HG02642 (cell line): ENCODE results near the gene MDM2.
"Not testable (repeated sequence)": the region's sequence is repeated elsewhere in the genome, so short reads cannot be mapped to it uniquely, and the experiment has no call there.

ENCODE experiments used
- ATAC-seq: cut with Tn5 transposase; IDR thresholded peaks from one replicate; pipeline ENCODE4 v1.9.1; 2021; ENCODE audit warnings: mild to moderate bottlenecking; ENCODE audit not compliant: unreplicated experiment, poor library complexity

Gene MDM2

DNA sequence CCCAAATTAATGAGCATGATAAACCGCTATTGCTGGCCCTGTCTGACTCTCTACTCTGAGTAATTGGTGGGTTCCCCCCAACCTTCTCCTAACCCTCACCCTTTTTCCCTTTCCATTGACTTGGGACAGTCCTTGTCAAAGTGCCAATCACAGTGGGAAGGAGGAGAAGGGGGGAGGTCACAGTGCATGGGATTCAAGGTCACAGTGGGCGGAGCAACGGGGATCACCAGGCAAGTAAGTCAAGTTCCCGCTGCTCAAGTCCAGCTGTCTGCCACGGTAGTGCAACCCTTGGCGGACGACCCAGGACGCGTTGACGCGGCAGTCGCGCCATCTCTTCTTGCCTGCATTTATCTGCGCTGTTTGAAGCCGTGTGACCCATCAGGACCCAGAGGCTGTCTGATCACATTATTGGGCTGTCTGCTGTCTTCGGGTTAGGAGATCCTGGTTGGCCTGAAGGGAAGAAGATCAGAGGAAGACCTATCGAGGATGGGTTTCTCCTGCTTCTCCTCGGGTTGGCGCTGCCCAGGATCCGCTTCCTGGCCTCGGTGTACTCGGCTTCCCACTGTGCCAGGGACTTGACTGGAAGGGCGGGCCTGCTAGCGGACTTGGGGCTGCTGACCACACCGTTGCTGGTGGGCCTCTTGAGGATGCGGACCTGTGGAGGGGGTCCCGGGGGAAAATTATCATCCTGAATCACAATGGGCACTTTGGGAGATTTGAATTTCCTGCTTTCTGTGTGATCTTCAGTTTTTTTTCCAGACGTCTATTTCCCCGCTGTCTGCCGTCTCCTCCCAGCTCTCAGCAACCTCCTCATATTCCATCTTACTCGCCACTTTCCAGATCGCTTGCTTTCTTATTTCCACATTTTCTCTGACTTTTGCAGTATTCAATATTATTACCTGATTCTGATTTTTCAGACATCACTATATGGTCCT, 3.1 kb upstream of the MDM2 start:
- ATAC-seq: no peak

DNA sequence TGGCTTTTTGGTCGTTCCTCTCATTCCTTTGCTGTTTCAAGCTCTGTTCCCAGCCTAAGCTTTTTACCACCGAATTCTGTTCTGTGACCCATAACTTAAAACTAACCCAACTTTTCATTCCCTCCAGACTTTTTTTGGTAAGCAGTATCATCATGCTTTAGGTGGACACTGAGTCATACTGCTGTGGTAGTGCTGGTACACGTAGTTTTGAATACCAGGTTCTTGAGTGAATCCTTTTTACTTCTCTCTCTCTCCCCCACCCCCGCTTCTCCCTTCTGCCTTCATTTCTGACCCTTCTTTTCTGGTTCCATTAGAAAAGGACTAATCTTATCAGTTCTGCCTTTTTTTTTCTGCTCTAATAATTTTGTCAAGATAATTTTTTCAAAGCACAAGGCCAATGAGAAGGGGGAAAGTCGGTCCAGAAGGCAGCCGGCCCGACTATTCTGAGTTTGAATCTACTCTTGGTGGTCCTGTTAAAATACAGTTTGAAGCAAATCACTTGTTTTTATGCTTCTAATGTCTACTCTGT, 2.3 kb upstream of the MDM2 start:
- no peak for ATAC-seq

DNA sequence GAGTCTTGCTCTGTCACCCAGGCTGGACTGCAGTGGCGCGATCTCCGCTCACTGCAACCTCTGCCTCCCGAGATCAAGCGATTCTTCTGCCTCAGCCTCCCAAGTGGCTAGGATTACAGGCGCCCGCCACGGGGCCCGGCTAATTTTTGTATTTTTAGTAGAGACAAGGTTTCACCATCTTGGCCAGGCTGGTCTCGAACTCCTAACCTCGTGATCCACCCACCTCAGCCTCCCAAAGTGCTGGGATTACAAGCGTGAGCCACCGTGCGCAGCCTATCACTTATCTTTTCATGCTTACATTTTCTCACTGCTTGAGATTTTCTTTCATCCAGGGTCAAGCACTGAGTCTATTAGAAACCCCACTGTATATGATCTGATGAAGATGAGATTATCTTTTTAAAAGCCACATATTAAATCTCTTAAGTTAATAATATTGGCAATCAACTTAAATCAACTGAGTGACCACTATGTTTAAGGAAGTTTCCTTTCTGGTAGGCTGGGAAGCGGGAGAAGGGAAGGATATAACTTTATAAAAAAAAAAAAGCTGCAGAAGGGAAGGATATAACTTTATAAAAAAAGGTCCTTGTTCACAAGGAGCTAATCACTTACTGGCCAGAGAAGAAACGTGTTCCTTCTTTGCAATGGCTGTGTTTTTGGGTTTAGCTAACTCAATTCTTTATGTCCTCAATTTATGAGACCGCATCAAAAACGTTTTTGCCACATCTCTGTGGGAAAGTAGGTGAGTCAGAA, 1.3 kb upstream of the MDM2 start:
- ATAC-seq: no peak

DNA sequence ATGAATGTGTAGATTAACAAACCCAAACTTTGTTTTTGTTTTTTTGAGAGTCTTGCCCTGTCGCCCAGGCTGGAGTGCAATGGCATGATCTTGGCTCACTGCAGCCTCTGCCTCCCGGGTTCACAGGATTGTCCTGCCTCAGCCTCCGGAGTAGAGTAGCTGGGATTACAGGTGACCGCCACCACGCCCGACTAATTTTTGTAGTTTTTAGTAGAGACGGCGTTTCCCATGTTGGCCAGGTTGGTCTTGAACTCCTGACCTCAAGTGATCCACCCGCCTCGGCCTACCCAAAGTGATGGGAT, 752 bp upstream of the MDM2 start:
- ATAC-seq: not testable (repeated sequence)

DNA sequence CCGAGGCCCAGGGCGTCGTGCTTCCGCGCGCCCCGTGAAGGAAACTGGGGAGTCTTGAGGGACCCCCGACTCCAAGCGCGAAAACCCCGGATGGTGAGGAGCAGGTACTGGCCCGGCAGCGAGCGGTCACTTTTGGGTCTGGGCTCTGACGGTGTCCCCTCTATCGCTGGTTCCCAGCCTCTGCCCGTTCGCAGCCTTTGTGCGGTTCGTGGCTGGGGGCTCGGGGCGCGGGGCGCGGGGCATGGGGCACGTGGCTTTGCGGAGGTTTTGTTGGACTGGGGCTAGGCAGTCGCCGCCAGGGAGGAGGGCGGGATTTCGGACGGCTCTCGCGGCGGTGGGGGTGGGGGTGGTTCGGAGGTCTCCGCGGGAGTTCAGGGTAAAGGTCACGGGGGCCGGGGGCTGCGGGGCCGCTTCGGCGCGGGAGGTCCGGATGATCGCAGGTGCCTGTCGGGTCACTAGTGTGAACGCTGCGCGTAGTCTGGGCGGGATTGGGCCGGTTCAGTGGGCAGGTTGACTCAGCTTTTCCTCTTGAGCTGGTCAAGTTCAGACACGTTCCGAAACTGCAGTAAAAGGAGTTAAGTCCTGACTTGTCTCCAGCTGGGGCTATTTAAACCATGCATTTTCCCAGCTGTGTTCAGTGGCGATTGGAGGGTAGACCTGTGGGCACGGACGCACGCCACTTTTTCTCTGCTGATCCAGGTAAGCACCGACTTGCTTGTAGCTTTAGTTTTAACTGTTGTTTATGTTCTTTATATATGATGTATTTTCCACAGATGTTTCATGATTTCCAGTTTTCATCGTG, 612 bp downstream of the MDM2 start:
- ATAC-seq: peak; percentile 60

DNA sequence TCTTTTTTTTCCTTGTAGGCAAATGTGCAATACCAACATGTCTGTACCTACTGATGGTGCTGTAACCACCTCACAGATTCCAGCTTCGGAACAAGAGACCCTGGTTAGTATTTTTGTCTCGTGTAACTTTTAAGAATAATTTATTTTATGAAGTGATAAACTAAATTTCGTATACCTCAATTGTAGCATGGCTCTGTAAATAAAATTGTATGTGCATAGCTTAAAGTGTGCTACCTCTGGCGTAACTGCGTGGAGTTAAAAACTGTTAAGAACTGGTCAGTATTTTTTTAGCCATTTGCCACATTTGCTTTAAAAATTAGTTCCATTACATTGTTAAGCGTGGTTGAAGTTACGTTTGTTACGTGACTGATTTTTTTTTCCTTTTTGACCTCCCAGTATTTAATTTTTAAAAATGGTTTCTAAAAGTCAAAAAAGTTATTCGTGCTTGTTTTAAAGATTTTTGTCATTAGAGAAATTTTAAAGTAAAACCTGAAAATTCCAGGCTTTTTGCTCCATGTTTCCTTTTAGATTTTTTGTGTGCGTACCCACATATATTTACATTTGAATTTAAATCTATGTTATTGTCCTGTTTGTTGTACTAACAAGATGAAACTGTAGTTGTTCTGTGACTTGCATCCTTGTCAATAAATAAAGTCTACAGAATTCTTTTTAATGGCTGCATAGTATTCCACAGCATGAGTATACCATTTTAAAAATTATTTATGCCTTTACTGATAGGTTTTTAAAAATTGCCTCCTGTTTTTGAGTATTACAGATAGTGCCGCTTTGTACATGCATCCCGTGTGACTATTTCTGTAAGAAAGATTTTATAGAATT, 1.4 kb downstream of the MDM2 start:
- no peak for ATAC-seq

DNA sequence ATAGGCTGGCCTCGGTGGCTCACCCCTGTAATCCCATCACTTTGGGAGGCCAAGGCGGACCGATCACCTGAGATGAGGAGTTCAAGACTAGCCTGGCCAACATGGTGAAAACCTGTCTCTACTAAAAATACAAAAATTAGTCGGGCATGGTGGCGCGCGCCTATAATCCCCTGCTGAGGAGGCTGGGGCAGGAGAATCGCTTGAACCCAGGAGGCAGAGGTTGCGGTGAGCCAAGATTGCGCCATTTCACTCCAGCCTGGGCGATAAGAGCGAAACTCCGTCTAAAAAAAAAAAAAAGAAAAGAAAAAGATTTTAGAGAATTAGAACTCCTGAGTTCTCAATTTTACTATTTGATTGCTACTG, 2.0 kb downstream of the MDM2 start:
- not testable (repeated sequence) for ATAC-seq

DNA sequence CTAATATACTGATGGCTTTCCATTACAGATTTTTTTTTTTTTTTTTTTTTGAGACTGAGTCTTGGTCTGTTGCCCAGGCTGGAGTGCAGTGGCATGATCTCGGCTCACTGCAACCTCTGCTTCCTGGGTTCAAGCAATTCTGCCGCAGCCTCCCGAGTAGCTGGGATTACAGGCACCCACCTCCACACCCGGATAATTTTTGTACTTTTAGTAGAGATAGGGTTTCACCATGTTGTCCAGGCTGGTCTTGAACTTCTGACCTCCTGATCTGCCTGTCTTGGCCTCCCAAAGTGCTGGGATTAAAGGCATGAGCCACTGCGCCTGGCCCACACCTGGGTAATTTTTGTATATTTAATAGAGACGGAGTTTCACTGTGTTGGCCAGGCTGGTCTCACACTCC, 3.6 kb downstream of the MDM2 start:
- not testable (repeated sequence) for ATAC-seq

DNA sequence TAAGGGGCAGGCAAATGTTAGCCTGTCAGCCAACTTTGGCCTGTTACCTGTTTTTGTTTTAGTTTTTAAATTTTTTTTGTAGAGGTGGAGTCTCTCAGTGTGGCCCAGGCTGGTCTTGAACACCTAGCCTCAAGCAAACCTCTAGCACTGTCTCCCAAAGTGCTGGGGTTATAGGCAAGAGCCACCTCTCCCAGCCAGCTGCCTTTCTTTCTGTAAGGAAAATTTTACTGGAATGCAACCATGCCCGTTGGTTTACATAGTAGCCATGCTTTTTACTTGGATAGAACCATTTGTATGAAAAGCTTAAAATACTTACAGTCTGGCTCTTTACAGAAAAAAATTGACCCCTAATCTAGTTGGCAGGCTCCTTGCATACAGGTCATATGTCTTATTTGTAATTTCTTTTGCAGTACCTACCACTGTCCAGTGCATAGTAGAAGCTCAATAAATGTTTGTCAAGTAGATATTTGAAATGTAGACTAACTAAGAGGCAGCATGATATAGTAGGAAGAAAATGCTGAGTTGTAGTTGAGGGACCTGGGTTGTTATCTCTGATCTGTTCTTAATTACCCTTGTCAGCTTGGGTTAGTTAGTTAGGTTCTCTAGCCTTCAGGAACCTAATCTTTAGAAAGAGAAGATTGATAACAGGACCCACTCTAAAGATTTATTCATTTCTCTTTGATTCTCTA, 4.7 kb downstream of the MDM2 start:
- ATAC-seq: no peak

DNA sequence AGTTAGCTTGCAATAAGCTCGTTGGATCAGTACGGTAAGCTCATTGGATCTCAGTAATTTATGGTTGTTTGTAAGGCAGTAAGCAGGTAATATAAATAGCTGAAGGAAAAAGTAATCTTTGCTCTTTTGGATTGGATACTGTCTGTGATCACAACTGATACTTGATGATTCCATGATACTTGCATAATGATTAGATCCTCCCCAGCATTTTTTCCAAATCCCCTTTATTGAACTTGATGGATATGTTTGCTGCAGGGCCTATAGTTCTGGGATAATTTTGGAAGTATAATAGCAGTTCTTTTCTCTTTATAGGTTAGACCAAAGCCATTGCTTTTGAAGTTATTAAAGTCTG, 5.2 kb downstream of the MDM2 start:
- no peak for ATAC-seq

DNA sequence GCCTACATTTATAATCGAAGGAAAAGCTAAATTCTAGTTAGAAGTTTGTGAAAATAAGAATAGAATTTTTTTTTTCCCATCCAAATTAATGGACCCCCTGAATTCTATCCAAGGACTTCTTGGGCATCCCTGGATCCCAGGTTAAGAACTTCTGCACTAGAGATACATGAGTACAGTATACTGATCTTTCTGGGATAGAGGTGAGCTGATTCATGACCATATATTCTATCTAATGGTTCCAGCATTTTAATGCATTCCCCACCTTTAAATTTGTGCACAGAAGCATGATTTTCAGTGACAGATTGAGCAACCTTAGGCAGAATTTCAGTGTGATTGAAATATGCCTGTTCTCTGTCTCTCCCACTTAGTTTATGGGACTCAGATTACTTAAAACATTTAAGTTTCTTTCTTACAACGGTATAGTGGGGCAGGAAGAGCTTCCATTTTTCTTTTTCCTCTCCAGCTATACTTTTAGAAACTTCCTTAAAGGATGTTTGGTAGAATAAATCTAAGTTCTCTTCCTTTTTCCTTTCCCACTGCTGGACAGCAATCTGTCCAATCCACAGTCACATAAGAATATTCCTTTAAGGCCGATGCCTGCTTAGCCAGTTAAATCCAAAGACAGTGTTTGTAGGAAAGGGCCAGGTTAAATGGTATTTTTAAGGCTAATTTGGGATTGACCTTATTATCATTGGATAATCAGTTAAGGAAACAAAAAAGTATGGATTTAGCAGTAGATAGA, 6.7 kb downstream of the MDM2 start:
- no peak for ATAC-seq

DNA sequence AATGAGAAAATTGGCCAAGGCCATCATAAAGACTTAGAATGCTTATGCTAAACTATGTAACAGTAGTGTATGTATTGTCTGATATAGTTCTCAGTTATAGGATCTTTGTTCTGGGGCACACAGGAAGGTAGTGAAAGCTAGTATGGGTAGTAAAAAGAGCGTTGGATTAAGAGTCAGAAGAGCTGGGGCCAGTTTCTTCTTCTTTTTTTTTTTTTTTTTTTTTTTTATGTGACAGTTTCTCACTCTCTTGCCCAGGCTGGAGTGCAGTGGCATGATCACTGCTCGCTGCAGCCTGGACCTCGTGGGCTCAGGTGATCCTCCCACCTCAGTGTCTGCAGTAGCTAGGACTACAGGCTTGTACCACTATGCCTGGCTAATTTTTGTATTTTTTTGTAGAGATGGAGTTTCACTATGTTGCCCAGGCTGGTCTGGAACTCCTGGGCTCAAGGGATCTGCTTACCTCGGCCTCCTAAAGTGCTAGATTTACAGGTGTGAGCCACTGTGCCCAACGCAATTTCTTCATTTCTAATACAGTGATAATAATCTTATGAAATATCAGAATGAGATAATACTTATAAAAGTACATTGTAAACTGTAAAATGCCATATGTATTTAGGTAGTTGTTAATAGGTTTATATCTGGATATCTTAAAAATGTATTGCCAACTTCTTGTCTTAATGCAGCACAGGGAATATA, 7.4 kb downstream of the MDM2 start:
- ATAC-seq: no peak

DNA sequence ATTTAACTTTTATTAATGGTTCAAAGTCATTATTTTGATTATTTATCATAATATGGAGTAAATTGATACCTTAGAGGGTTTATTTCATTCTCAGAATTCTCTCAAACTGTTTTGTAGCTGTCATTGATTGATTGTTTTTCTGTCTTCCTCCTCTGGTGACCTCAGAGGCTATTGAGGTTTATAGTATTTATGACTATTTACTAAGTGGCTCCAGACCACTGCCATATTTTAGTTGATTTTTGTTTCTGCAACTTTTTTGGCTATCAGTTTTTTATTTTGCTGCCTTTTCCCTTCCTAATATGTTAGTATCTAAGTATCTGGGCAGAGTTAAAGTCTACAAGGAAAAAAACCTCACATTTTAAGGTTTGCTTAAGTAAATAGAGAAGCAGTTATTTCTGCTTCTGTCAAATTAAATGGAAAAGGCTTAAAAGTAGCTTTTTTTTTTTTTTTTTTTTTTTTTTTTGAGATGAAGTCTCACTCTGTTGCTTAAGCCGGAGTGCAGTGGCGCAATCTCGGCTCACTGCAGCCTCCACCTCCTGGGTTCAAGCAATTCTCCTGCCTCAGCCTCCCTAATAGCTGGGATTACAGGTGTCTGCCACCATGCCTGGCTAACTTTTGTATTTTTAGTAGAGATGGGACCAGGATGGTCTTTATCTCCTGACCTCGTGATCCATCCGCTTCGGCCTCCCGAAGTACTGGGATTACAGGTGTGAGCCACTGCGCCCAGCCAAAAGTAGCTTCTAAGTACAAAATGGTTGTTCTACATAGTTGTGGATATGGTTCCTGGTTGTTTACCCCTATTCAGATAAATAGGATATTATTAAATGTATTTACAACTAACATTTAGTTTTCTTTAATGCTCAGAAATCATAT, 8.2 kb downstream of the MDM2 start:
- no peak for ATAC-seq

DNA sequence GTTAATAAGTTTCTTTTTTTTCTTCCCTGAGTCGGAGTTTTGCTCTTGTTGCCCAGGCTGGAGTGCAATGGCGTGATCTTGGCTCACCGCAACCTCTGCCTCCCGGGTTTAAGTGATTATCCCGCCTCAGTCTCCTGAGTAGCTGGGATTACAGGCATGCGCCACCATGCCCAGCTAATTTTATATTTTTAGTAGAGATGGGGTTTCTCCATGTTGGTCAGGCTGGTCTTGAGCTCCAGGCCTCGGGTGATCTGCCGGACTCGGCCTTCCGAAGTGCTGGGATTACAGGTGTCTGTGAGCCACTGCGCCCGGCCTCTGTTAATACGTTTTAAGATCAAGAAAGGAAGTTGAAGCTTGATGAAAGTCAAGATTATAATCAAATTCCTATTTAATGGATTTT, 11.5 kb downstream of the MDM2 start:
- ATAC-seq: not testable (repeated sequence)

DNA sequence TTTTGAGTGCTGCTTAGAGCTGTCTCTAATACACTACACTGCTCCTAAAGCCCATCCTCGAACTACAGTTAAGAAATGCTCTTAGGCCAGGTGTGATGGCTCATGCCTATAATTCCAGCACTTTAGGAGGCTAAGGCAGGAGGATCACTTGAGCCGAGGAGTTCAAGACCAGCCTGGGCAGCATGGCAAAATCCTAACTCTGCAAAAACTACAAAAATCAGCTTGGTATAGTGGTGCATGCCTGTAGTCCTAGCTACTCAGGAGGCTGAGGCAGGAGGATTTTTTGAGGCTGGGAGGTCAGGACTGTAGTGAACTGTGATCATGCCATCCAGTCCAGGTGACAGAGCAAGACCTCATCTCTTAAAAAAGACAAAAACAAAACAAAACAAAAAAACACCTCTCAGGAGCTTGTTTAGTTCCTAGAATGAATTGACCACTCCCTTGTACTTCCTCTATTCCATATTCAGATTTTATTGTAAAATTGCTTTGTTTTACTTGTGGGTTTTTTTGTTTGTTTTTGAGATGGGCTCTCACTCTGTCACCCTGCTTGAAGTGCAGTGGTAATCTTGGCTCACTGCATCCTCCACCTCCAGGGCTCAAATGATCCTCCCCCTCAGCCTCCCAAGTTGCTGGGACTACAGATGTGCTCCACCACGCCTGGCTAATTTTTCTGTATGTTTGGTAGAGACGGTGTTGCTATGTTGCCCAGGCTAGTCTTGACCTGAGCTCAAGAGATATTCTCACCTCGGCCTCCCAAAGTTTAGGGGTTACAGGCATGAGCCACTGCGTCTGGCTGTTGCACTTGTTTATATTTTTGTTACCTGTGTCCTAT, 13.6 kb downstream of the MDM2 start:
- ATAC-seq: no peak

DNA sequence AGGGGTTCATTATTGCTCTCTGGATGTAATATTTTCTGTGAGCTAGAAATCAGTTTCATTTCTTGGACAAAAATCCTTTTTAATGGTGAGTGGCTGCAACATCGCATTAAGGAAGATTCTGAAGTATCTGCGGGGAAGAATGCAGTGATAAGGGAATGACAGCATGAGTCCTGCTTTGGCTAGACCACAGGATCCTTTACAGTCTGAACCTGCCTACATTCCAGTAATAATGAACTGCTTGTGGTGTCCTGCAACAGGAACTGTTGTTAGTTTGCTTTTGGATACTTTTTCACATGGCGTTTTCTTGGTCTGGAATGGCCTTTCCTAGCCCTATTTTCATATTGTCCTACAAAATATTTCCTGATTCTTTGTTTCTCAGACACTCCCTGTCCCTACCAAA, 15.7 kb downstream of the MDM2 start:
- no peak for ATAC-seq
